NCI-H774 (cell line): Measurements from ENCODE around the gene PTPRO.

ENCODE experiments used
- DNase-seq: peaks from one replicate; lab custom pipeline; 2025; lab: John Stamatoyannopoulos, UW

PTPRO gene

GRCh38 chr12:15561396-15561795, 239.1 kb downstream of the PTPRO start:
- no peak for DNase-seq

- no peak for DNase-seq
These were observed 240.0 kb downstream of the PTPRO start for GRCh38 chr12:15562263-15562662.

GRCh38 chr12:15563663-15564062, 241.4 kb downstream of the PTPRO start:
- no peak for DNase-seq

- DNase-seq = no peak
These were observed 252.0 kb downstream of the PTPRO start for GRCh38 chr12:15574353-15574752.

GRCh38 chr12:15575671-15576541, 253.6 kb downstream of the PTPRO start:
- no peak for DNase-seq

GRCh38 chr12:15580431-15580830, 258.1 kb downstream of the PTPRO start:
- DNase-seq = no peak

- DNase-seq = no peak
These were observed 258.7 kb downstream of the PTPRO start for GRCh38 chr12:15581006-15581405.

- DNase-seq = no peak
These were observed 261.5 kb downstream of the PTPRO start for GRCh38 chr12:15583804-15584203.

GRCh38 chr12:15584366-15585041, 262.2 kb downstream of the PTPRO start:
- DNase-seq = peak; percentile 5

GRCh38 chr12:15589328-15590032, 267.2 kb downstream of the PTPRO start:
- no peak for DNase-seq

GRCh38 chr12:15590180-15590826, 268.0 kb downstream of the PTPRO start:
- peak; percentile 42 for DNase-seq

- DNase-seq = no peak
These were observed 269.5 kb downstream of the PTPRO start for GRCh38 chr12:15591811-15592210.

- DNase-seq = no peak
These were observed 270.6 kb downstream of the PTPRO start for GRCh38 chr12:15592934-15593333.

GRCh38 chr12:15596174-15596573, 273.9 kb downstream of the PTPRO start:
- DNase-seq = no peak

GRCh38 chr12:15597125-15597830, 275.0 kb downstream of the PTPRO start:
- DNase-seq = no peak

- DNase-seq = no peak
These were observed 277.1 kb downstream of the PTPRO start for GRCh38 chr12:15599266-15600037.

- DNase-seq = no peak
These were observed 278.1 kb downstream of the PTPRO start for GRCh38 chr12:15600223-15600935.

- no peak for DNase-seq
These were observed 279.0 kb downstream of the PTPRO start for GRCh38 chr12:15601210-15601800.

- no peak for DNase-seq
These were observed 279.9 kb downstream of the PTPRO start for GRCh38 chr12:15602051-15602672.
